Putamen (tissue), 1 donor: Measurements from ENCODE around the gene SHLD1.
"Not testable (repeated sequence)": the region's sequence is repeated elsewhere in the genome, so short reads cannot be mapped to it uniquely, and the experiment has no call there.

Source experiments
- DNase-seq: peaks from one replicate; pipeline ENCODE4 v3.0.0-alpha.2; 2016; ENCODE audit warnings: low spot score

The SHLD1 gene

DNA sequence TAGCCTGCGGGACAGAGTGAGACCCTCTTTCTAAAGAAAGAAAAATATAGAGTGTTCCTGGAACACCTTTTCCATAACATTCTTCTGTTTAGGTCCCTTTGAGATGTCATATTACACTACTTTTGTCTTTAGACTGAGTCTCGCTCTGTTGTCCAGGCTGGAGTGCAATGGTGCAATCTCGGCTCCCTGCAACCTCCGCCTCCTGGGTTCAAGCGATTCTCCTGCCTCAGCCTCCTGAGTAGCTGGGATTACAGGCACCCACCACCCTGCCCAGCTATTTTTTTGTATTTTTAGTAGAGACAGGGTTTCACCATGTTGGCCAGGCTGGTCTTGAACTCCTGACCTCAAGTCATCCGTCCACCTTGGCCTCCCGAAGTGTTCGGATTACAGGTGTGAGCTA lies 31.2 kb downstream of the SHLD1 start:
- not testable (repeated sequence) for DNase-seq

GRCh38 chr20:5781798-5782750 lies 31.9 kb downstream of the SHLD1 start:
- DNase-seq, result no peak

DNA sequence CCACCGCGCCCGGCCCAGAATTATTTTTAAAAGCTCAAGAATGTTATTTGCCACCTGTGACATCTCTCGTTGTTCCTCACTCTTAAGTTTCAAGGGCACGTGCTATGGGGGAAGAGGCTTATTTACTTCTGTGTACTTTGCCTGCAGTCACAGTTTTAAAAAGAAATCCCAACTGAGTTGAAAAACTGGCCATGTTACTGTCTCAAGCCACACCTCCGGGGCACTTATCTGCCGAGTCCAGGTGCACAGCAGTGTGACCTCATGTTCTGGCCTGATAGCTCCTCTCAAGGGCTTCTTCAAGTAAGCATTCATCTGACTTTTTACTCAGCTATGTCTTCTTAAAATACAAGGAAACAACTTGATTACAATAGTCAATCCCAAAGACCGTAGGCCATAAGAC lies 34.5 kb downstream of the SHLD1 start:
- DNase-seq, result no peak

GRCh38 chr20:5785146-5785545 lies 34.9 kb downstream of the SHLD1 start:
- DNase-seq, result no peak

GRCh38 chr20:5786930-5787795 lies 37.0 kb downstream of the SHLD1 start:
- no peak for DNase-seq

GRCh38 chr20:5787796-5788165 lies 37.6 kb downstream of the SHLD1 start:
- no peak for DNase-seq

- DNase-seq, result peak; percentile 83
Observed at GRCh38 chr20:5788385-5788895, 38.2 kb downstream of the SHLD1 start.

GRCh38 chr20:5789827-5790226 lies 39.6 kb downstream of the SHLD1 start:
- DNase-seq, result no peak

GRCh38 chr20:5793916-5794315 lies 43.7 kb downstream of the SHLD1 start:
- DNase-seq, result no peak

GRCh38 chr20:5796331-5797040 lies 46.3 kb downstream of the SHLD1 start:
- DNase-seq, result no peak

- no peak for DNase-seq
Observed at GRCh38 chr20:5797165-5797564, 47.0 kb downstream of the SHLD1 start.

DNA sequence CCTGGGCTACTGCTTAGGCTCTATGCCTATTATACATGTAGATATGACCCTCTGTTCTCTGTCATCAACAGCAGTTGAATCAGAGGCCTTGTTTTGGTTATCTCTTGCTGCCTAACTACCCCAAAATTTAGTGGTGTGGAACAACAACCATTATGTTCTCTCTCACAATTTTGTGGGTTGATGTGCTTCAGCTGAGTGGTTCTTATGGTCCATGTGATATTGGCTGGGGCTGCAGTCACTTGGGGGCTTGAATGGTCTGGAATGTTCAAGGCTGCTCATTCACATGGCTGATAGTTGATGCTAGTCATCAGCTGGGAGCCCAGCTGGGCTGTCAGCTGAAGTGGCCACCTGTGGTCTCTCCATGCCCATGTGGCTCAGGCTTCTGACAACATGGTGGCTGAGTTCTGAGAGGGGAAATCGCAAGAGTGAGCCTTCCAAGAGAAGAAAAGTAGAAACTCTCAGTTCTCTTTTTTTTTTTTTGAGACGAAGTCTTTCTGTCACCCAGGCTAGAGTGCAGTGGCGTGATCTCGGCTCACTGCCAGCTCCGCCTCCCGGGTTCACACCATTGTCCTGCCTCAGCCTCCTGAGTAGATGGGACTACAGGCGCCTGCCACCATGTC lies 47.8 kb downstream of the SHLD1 start:
- DNase-seq, result no peak

DNA sequence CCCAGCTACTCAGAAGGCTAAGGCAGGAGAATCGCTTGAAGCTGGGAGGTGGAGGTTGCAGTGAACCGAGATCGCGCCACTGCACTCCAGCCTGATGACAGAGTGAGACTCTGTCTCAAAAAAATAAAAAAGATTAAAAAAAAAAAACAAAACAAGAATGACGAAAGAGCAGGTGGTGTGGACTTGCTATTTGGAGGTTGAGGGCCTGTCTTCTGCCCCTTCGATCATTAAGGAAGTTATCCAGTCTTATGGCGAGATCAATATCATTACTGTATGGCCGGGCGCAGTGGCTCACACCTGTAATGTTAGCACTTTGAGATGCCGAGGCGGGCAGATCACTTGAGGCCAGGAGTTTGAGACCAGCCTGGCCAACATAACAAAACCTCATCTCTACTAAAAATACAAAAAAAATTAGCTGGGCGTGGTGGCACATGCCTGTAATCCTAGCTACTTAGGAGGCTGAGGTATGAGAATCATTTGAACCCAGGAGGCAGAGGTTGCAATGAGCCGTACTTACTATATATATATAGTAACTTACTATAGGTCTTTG lies 53.6 kb downstream of the SHLD1 start:
- DNase-seq, result not testable (repeated sequence)

DNA sequence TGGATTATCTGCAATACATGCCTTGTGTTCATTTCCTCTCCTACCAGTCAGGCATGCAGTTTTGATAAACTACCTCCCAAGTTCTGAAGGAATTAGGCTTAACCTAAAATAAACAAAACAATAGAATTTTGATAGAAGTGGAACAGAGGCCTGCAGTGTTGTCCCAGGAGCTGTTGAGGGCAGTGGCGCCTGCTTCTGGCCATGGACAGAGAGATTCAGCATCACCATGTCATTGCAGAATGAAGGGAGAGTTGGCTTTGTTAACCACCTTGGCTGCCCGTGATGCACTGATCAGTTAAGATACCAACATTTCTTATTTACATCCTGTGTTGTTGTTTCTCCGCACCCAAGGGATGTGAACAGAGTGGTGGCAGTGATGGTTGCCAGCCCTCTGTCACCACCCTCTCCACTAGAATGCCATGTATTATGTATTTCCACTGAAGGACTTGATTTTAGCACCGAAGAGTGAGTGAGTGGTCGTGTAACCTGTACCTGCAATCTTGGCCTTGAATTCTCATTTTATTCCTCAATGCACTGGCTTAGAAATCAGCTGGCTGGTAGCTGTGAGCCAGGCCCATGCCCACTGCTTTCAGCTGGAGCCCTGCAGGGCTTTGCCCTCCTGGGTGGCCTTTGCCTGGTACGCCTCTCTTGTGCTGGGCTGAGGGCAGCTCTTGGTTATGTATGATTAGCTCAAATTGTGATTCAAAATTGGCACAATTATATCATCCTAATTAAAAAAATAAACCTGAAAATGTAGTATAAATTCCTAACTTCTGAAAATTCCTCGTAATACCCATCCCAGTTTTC lies 56.5 kb downstream of the SHLD1 start:
- DNase-seq, result no peak

- no peak for DNase-seq
Observed at GRCh38 chr20:5807431-5807830, 57.2 kb downstream of the SHLD1 start.

DNA sequence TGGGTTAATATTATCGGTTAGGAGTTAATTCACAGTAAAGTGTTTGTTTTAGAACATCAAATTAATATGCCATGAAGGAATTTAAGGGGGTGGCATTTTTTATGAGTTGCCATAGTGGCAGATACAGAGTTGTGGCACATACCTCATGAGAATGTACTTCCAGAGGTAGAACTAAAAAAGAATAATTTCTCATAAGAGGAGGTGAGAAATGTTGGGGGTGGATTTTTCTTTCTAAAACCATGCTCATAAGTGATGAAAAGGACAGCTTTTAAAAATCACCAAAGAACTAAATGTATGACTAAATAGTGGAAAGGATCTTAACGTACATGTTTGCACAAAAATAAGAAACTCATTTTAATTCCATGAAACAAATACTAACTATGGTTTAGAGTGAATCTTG lies 58.7 kb downstream of the SHLD1 start:
- DNase-seq, result peak; percentile 64

GRCh38 chr20:5809495-5809894 lies 59.3 kb downstream of the SHLD1 start:
- no peak for DNase-seq

DNA sequence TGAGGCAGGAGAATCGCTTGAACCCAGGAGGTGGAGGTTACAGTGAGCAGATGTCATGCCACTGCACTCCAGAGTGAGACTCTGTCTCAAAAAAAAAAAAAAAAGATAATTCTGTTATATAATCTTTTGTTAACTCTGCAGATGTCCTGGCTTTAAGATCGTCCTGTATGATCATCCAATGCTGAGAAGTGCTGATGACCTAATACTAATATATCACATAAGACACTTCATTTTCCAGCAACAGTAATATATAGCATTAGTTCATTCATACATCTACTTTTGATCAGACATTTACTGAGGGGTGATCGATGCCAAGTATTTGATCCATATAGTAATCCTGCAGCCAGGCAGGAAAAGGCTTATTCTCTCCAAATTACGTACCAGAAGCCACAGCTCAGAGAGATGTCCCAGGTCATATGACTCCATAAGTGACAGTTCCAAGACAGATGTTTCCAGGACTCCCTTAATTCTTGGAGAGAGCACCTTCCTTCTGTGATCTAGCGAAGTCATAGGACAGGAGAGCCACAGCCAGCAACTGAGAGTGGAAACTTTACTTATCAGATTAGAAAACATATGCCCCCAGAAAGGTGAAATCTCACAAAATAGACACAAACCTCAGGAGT lies 60.7 kb downstream of the SHLD1 start:
- no peak for DNase-seq

DNA sequence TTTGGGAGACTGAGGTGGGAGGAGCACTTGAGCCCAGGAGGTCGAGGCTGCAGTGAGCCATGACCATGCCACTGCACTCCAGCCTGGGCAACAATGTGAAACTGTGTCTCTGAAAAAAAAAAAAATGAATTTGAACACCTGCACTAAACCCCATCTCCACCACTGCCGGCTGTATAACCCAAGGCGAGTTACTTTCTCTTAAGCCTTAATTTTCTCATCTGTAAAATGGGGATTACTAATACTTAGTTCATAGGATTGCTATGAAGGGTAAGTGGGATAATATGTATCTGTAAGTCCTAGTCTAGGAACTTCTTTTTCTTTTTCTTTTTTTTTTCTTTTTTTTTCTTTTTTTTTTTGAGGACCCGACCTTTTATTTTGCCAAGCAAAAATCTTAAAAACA lies 61.5 kb downstream of the SHLD1 start:
- DNase-seq, result no peak

DNA sequence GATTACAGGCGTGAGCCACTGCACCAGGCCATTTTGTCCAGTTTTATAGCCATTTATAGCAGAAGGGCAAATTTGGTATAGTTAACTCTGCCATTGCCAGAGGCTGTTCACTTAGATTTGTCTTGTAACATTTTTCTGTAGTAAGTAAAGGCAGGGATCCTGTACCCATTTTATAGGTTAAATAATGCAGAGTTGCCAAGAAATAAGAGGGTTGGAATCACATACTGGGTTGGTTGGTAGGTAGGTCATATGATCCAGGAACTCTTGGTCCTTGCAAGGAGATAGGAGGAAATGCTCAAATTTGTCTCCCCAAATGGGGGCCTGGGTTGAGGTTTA lies 68.1 kb downstream of the SHLD1 start:
- no peak for DNase-seq
